H9 (cell line): Measurements from ENCODE around the gene PHF24. TPM values are rescaled to one million over a fixed set of nuclear protein-coding genes. Genes with fewer than 3 reads are reported as not detected.

Source experiments
- DNase-seq: peaks from one replicate; pipeline ENCODE4 v3.0.0-alpha.2; 2017
- H2AFZ ChIP-seq: one replicate; pipeline ENCODE4 v1.6.1; 2013; ENCODE audit warnings: mild to moderate bottlenecking, low read length, control low read depth, moderate library complexity
- H2AK5ac ChIP-seq: 2 replicates; pipeline ENCODE4 v1.6.1; 2013; ENCODE audit warnings: low read length, control low read depth, mixed read lengths; ENCODE audit not compliant: insufficient read length
- H2BK120ac ChIP-seq: one replicate; pipeline ENCODE4 v1.6.1; 2013; ENCODE audit warnings: low read depth, mild to moderate bottlenecking, low read length, control low read depth, inconsistent platforms; ENCODE audit not compliant: poor library complexity, severe bottlenecking
- H2BK12ac ChIP-seq: 2 replicates; pipeline ENCODE4 v1.6.1; 2013; ENCODE audit warnings: low read length, control low read depth, mixed read lengths, low read depth; ENCODE audit not compliant: insufficient read length
- H2BK15ac ChIP-seq: 2 replicates; pipeline ENCODE4 v1.6.1; 2013; ENCODE audit warnings: low read depth, low read length, control low read depth
- H2BK20ac ChIP-seq: one replicate; pipeline ENCODE4 v1.6.1; 2013; ENCODE audit warnings: low read depth, mild to moderate bottlenecking, low read length, control low read depth, inconsistent platforms; ENCODE audit not compliant: poor library complexity, severe bottlenecking
- H2BK5ac ChIP-seq: 2 replicates; pipeline ENCODE4 v1.6.1; 2013; ENCODE audit warnings: low read length, control low read depth, mixed read lengths; ENCODE audit not compliant: insufficient read length
- H3K14ac ChIP-seq: 2 replicates; pipeline ENCODE4 v1.6.1; 2013; ENCODE audit warnings: low read length, control low read depth; ENCODE audit not compliant: insufficient read depth
- H3K18ac ChIP-seq: 2 replicates; pipeline ENCODE4 v1.6.1; 2013; ENCODE audit warnings: low read depth, mild to moderate bottlenecking, mixed read lengths, low read length, control low read depth; ENCODE audit not compliant: insufficient read length
- H3K23ac ChIP-seq: 2 replicates; pipeline ENCODE4 v1.6.1; 2013; ENCODE audit warnings: low read length, control low read depth, mixed read lengths, low read depth; ENCODE audit not compliant: insufficient read length
- H3K23me2 ChIP-seq: 2 replicates; pipeline ENCODE4 v1.6.1; 2013; ENCODE audit warnings: low read depth, mild to moderate bottlenecking, mixed read lengths, low read length, control low read depth; ENCODE audit not compliant: insufficient read length, poor library complexity, severe bottlenecking
- H3K27ac ChIP-seq: 2 replicates; pipeline ENCODE4 v1.5.1; 2013; ENCODE audit warnings: low read length, control low read depth, mixed read lengths, low read depth; ENCODE audit not compliant: insufficient read length
- H3K27me3 ChIP-seq: 2 replicates; pipeline ENCODE4 v1.6.1; 2013; ENCODE audit warnings: low read length, control low read depth, inconsistent platforms; ENCODE audit not compliant: insufficient read depth
- H3K4ac ChIP-seq: 2 replicates; pipeline ENCODE4 v1.6.1; 2013; ENCODE audit warnings: low read depth, mild to moderate bottlenecking, control low read depth, inconsistent platforms, low read length, moderate library complexity
- H3K4me1 ChIP-seq: 2 replicates; pipeline ENCODE4 v1.6.1; 2013; ENCODE audit warnings: low read length, control low read depth, inconsistent platforms; ENCODE audit not compliant: insufficient read depth
- H3K4me2 ChIP-seq: 2 replicates; pipeline ENCODE4 v1.6.1; 2013; ENCODE audit warnings: low read length, control low read depth, mixed read lengths; ENCODE audit not compliant: insufficient read length, insufficient read depth
- H3K56ac ChIP-seq: 2 replicates; pipeline ENCODE4 v1.6.1; 2013; ENCODE audit warnings: low read depth, mild to moderate bottlenecking, mixed read lengths, low read length, control low read depth; ENCODE audit not compliant: insufficient read length
- H3K79me1 ChIP-seq: 2 replicates; pipeline ENCODE4 v1.6.1; 2013; ENCODE audit warnings: low read depth, mild to moderate bottlenecking, moderate library complexity, low read length, control low read depth, inconsistent platforms; ENCODE audit not compliant: insufficient read depth, poor library complexity, severe bottlenecking
- H3K79me2 ChIP-seq: 2 replicates; pipeline ENCODE4 v1.6.1; 2013; ENCODE audit warnings: low read length, control low read depth, inconsistent platforms; ENCODE audit not compliant: insufficient read depth
- H3K9ac ChIP-seq: 2 replicates; pipeline ENCODE4 v1.6.1; 2013; ENCODE audit warnings: low read length, control low read depth, mixed read lengths; ENCODE audit not compliant: insufficient read length; ENCODE audit errors: extremely low read depth
- H3K9me3 ChIP-seq: one replicate; pipeline ENCODE4 v1.6.1; 2013; ENCODE audit warnings: low read depth, low read length, inconsistent platforms; ENCODE audit not compliant: control insufficient read depth
- H3T11ph ChIP-seq: one replicate; pipeline ENCODE4 v1.6.1; 2013; ENCODE audit warnings: mild to moderate bottlenecking, low read length, control low read depth, inconsistent platforms
- H4K20me1 ChIP-seq: one replicate; pipeline ENCODE4 v1.6.1; 2013; ENCODE audit not compliant: control insufficient read depth, insufficient read length, insufficient read depth
- H4K5ac ChIP-seq: 2 replicates; pipeline ENCODE4 v1.6.1; 2013; ENCODE audit warnings: low read depth, mild to moderate bottlenecking, mixed read lengths, low read length, control low read depth; ENCODE audit not compliant: insufficient read length
- H4K8ac ChIP-seq: replicated peaks from 2 replicates; pipeline ENCODE4 v1.6.1; 2013; ENCODE audit warnings: low read length, control low read depth, mixed read lengths, low read depth; ENCODE audit not compliant: insufficient read length
- H4K91ac ChIP-seq: 2 replicates; pipeline ENCODE4 v1.6.1; 2013; ENCODE audit warnings: low read depth, mild to moderate bottlenecking, moderate library complexity, mixed read lengths, low read length, control low read depth; ENCODE audit not compliant: insufficient read length
- H3K27ac Mint-ChIP-seq, 3 experiments: 2 replicates in 2 of 3; 3 replicates in 1 of 3; pipeline ENCODE4 v1.8.0; 2020 to 2021; ENCODE audit warnings: mixed read lengths in 3 of 3, mild to moderate bottlenecking in 1 of 3, moderate library complexity in 1 of 3
- H3K27me3 Mint-ChIP-seq: 2 replicates; pipeline ENCODE4 v1.8.0; 2021; ENCODE audit warnings: low read depth, mild to moderate bottlenecking, moderate library complexity, mixed read lengths
- H3K36me3 Mint-ChIP-seq, 3 experiments: 2 replicates in 2 of 3; 3 replicates in 1 of 3; pipeline ENCODE4 v1.8.0; 2020 to 2021; ENCODE audit warnings: low read depth in 3 of 3, mixed read lengths in 3 of 3; ENCODE audit not compliant: insufficient read depth in 1 of 3
- H3K4me1 Mint-ChIP-seq, 2 experiments: 2 replicates each; pipeline ENCODE4 v1.8.0; 2020; ENCODE audit warnings: mixed read lengths in 2 of 2
- H3K4me3 Mint-ChIP-seq, 2 experiments: 2 replicates in 1 of 2; 3 replicates in 1 of 2; pipeline ENCODE4 v1.8.0; 2020 to 2021; ENCODE audit warnings: mild to moderate bottlenecking in 2 of 2, mixed read lengths in 2 of 2, moderate library complexity in 1 of 2
- H3K9me3 Mint-ChIP-seq, 2 experiments: 2 replicates in 1 of 2; 3 replicates in 1 of 2; pipeline ENCODE4 v1.8.0; 2020; ENCODE audit warnings: mild to moderate bottlenecking in 2 of 2, mixed read lengths in 2 of 2, moderate library complexity in 1 of 2
- CTCF ChIP-seq: fragments of 200-600 bp; sonication (generic); conservative IDR thresholded peaks from 3 replicates; pipeline ENCODE4 v1.8.0; 2021; ENCODE audit warnings: antibody characterized with exemption, mild to moderate bottlenecking
- WGBS: extraction: QIAGEN DNeasy Blood & Tissue Kit; methylation state at CpG from one replicate; pipeline ENCODE4 v1.1.7; 2013; ENCODE audit warnings: missing lambda C conversion rate, low lambda C conversion rate, mixed read lengths; ENCODE audit not compliant: insufficient read length; ENCODE audit errors: extremely low coverage; 5-methylcytosine and 5-hydroxymethylcytosine counted together
- total RNA-seq: library from RNA; stranded (reverse); gene quantifications from 2 replicates; pipeline ENCODE4 v1.2.1, GENCODE V29; 2021

PHF24 gene
- total RNA-seq, 1 experiment from 2014 or later: 0.24 TPM

GRCh38 chr9:35029852-35030251, 71.8 kb downstream of the PHF24 start:
- no peaks in the 10 kb centered on the region for H3K27me3 Mint-ChIP-seq
- H2AFZ ChIP-seq: no peak overlapping the region
- H3K9me3 ChIP-seq: peaks cover 20% of the 10 kb centered on the region
- H3K27me3 ChIP-seq: no peaks in the 10 kb centered on the region
- TF ChIP-seq CTCF: no peak
- no peak overlapping the region for H2BK120ac ChIP-seq
- no peak for DNase-seq
- WGBS: no CpG with 5 or more reads among the region's 2 CpGs
- no peak overlapping the region for H3K4ac ChIP-seq
- H2BK20ac ChIP-seq: no peak overlapping the region
- no peak overlapping the region for H3K14ac ChIP-seq
- H2BK5ac ChIP-seq: no peak overlapping the region
- H2AK5ac ChIP-seq: no peak overlapping the region
- H3K9me3 Mint-ChIP-seq: peaks cover 23 to 25% of the 10 kb centered on the region in 2 experiments; a peak in 4 of 5 replicates
- H3K36me3 Mint-ChIP-seq: peaks cover 17 to 33% (median 28%) of the 10 kb centered on the region in 3 experiments
- no peak overlapping the region for H3K4me2 ChIP-seq
- H3T11ph ChIP-seq: no peak overlapping the region
- no peak overlapping the region for H4K8ac ChIP-seq
- no peak overlapping the region for H3K56ac ChIP-seq
- H4K20me1 ChIP-seq: no peaks in the 10 kb centered on the region
- peaks cover 30 to 31% of the 10 kb centered on the region in 2 experiments for H3K4me1 Mint-ChIP-seq
- no peak overlapping the region for H3K23ac ChIP-seq
- H4K91ac ChIP-seq: no peak overlapping the region
- H3K4me3 Mint-ChIP-seq: no peak overlapping the region
- no peak overlapping the region for H2BK12ac ChIP-seq
- no peaks in the 10 kb centered on the region for H3K79me1 ChIP-seq
- H3K79me2 ChIP-seq: no peaks in the 10 kb centered on the region
- H3K4me1 ChIP-seq: no peaks in the 10 kb centered on the region; the same call in 1 of the 2 replicates
- H3K23me2 ChIP-seq: no peaks in the 10 kb centered on the region
- no peak overlapping the region for H3K9ac ChIP-seq
- no peak overlapping the region; a peak in 1 of 7 replicates for H3K27ac Mint-ChIP-seq
- no peak overlapping the region for H3K27ac ChIP-seq
- H3K18ac ChIP-seq: no peak overlapping the region
- no peak overlapping the region for H2BK15ac ChIP-seq
- H4K5ac ChIP-seq: no peak overlapping the region

Other genes starting within 250 kb of the PHF24 start
- gene CCL21, start 248.1 kb upstream of the PHF24 start, total RNA-seq: not detected in 2 replicates
- 36.8 and 38.9 TPM in 2 replicates for gene DNAJB5, start 31.5 kb downstream of the PHF24 start, total RNA-seq
- gene VCP, start 114.3 kb downstream of the PHF24 start, total RNA-seq: 407 and 409 TPM in 2 replicates
- 86.9 and 88.0 TPM in 2 replicates for gene FANCG, start 121.7 kb downstream of the PHF24 start, total RNA-seq
- 20.3 and 23.4 TPM in 2 replicates for gene PIGO, start 138.3 kb downstream of the PHF24 start, total RNA-seq
- gene STOML2, start 144.8 kb downstream of the PHF24 start, total RNA-seq: 192 and 193 TPM in 2 replicates
- 5.6 and 6.1 TPM in 2 replicates for gene ATOSB, start 157.6 kb downstream of the PHF24 start, total RNA-seq
- gene UNC13B, start 203.7 kb downstream of the PHF24 start, total RNA-seq: 43.5 and 48.2 TPM in 2 replicates